Adipocyte (in vitro differentiated cells): Measurements from ENCODE around the gene DHFR.
"Not testable (repeated sequence)": the region's sequence is repeated elsewhere in the genome, so short reads cannot be mapped to it uniquely, and the experiment has no call there.

Experiments used
- DNase-seq: peaks from one replicate; pipeline ENCODE4 v3.0.0-alpha.2; 2015; ENCODE audit warnings: low read depth
- H3K27me3 ChIP-seq: replicated peaks from 2 replicates; pipeline ENCODE4 v1.7.0; 2013; ENCODE audit warnings: mild to moderate bottlenecking, low read length, moderate library complexity; ENCODE audit not compliant: control insufficient read depth, insufficient read depth
- H3K36me3 ChIP-seq: 2 replicates; pipeline ENCODE4 v1.7.0; 2013; ENCODE audit warnings: low read length, mild to moderate bottlenecking, moderate library complexity; ENCODE audit not compliant: control insufficient read depth, insufficient read depth, severe bottlenecking
- H3K4me1 ChIP-seq: 2 replicates; pipeline ENCODE4 v1.7.0; 2013; ENCODE audit warnings: mild to moderate bottlenecking, low read length, moderate library complexity; ENCODE audit not compliant: control insufficient read depth, insufficient read depth
- H3K4me3 ChIP-seq: 2 replicates; pipeline ENCODE4 v1.7.0; 2013; ENCODE audit warnings: mild to moderate bottlenecking, low read length, moderate library complexity
- H3K9ac ChIP-seq: 2 replicates; pipeline ENCODE4 v1.7.0; 2013; ENCODE audit warnings: mild to moderate bottlenecking, low read length, moderate library complexity
- H3K9me3 ChIP-seq: 2 replicates; pipeline ENCODE4 v1.7.0; 2013; ENCODE audit warnings: mild to moderate bottlenecking, low read length, moderate library complexity; ENCODE audit not compliant: control insufficient read depth

Gene DHFR

GRCh38 chr5:80592761-80593160 lies 62.0 kb downstream of the DHFR start:
- Histone ChIP-seq H3K4me3 (no peak overlapping the region), H3K4me1 (peaks cover 7% of the 10 kb centered on the region), H3K36me3 (no peaks in the 10 kb centered on the region), H3K27me3 (no peaks in the 10 kb centered on the region), H3K9ac (no peak overlapping the region), H3K9me3 (no peaks in the 10 kb centered on the region)
- no peak for DNase-seq

- Histone ChIP-seq H3K4me3 (no peak overlapping the region), H3K4me1 (peaks cover 7% of the 10 kb centered on the region), H3K9me3 (no peaks in the 10 kb centered on the region), H3K9ac (no peak overlapping the region), H3K27me3 (no peaks in the 10 kb centered on the region), H3K36me3 (no peaks in the 10 kb centered on the region)
- no peak for DNase-seq
Measured at GRCh38 chr5:80592105-80592504, 62.7 kb downstream of the DHFR start.

- H3K36me3 ChIP-seq = no peaks in the 10 kb centered on the region
- H3K9me3 ChIP-seq = no peaks in the 10 kb centered on the region
- H3K4me1 ChIP-seq = peaks cover 7% of the 10 kb centered on the region
- H3K9ac ChIP-seq = no peak overlapping the region
- H3K27me3 ChIP-seq = no peaks in the 10 kb centered on the region
- no peak overlapping the region for H3K4me3 ChIP-seq
- no peak for DNase-seq
Measured at GRCh38 chr5:80591352-80591751, 63.4 kb downstream of the DHFR start.

- no peaks in the 10 kb centered on the region for H3K27me3 ChIP-seq
- no peak for DNase-seq
- no peak overlapping the region for H3K9ac ChIP-seq
- no peak overlapping the region for H3K4me3 ChIP-seq
- peaks cover 7% of the 10 kb centered on the region for H3K4me1 ChIP-seq
- no peaks in the 10 kb centered on the region for H3K36me3 ChIP-seq
- H3K9me3 ChIP-seq = no peaks in the 10 kb centered on the region
Measured at GRCh38 chr5:80590766-80591165, 64.0 kb downstream of the DHFR start.

- Histone ChIP-seq H3K9ac (no peak overlapping the region), H3K36me3 (no peaks in the 10 kb centered on the region), H3K27me3 (no peaks in the 10 kb centered on the region), H3K9me3 (no peaks in the 10 kb centered on the region), H3K4me1 (no peaks in the 10 kb centered on the region), H3K4me3 (no peak overlapping the region)
- DNase-seq = no peak
Measured at GRCh38 chr5:80588858-80589540, 65.8 kb downstream of the DHFR start.

- H3K27me3 ChIP-seq = no peaks in the 10 kb centered on the region
Measured at GRCh38 chr5:80584770-80585169, 70.0 kb downstream of the DHFR start.

GRCh38 chr5:80580291-80580690 lies 74.5 kb downstream of the DHFR start:
- H3K4me3 ChIP-seq, DNase-seq, H3K36me3 ChIP-seq, H3K9me3 ChIP-seq, H3K9ac ChIP-seq, H3K4me1 ChIP-seq: not testable (repeated sequence)
- H3K27me3 ChIP-seq = peaks cover 17% of the 10 kb centered on the region

More at GRCh38 chr5:80584770-80585169, 70.0 kb downstream of the DHFR start:
- H3K9ac ChIP-seq = no peak overlapping the region
- no peaks in the 10 kb centered on the region for H3K9me3 ChIP-seq
- no peaks in the 10 kb centered on the region for H3K36me3 ChIP-seq
- no peak for DNase-seq
- H3K4me1 ChIP-seq = no peaks in the 10 kb centered on the region
- no peak overlapping the region for H3K4me3 ChIP-seq

GRCh38 chr5:80579050-80579449 lies 75.7 kb downstream of the DHFR start:
- no peak overlapping the region for H3K4me3 ChIP-seq
- no peak for DNase-seq
- H3K27me3 ChIP-seq = peaks cover 28% of the 10 kb centered on the region
- H3K4me1 ChIP-seq = no peaks in the 10 kb centered on the region
- H3K9me3 ChIP-seq = no peaks in the 10 kb centered on the region
- H3K9ac ChIP-seq = no peak overlapping the region
- H3K36me3 ChIP-seq = no peaks in the 10 kb centered on the region

- Histone ChIP-seq H3K4me3 (no peak overlapping the region), H3K36me3 (no peaks in the 10 kb centered on the region), H3K4me1 (no peaks in the 10 kb centered on the region), H3K9me3 (peaks cover 2% of the 10 kb centered on the region), H3K27me3 (peaks cover 35% of the 10 kb centered on the region), H3K9ac (no peak overlapping the region)
- DNase-seq = no peak
Measured at GRCh38 chr5:80577707-80578106, 77.1 kb downstream of the DHFR start.

- Histone ChIP-seq H3K27me3 (peaks cover 47% of the 10 kb centered on the region), H3K4me3 (no peak overlapping the region), H3K36me3 (no peaks in the 10 kb centered on the region), H3K4me1 (no peaks in the 10 kb centered on the region), H3K9me3 (peaks cover 6% of the 10 kb centered on the region), H3K9ac (no peak overlapping the region)
- no peak for DNase-seq
Measured at GRCh38 chr5:80576383-80576782, 78.4 kb downstream of the DHFR start.
